Pulmonary artery endothelial cell (primary cell): ENCODE results near the gene RAB40B. TPM values are rescaled to one million over a fixed set of nuclear protein-coding genes. Genes with fewer than 3 reads are reported as not detected.
"Not testable (repeated sequence)": the region's sequence is repeated elsewhere in the genome, so short reads cannot be mapped to it uniquely, and the experiment has no call there.

Experiments used
- DNase-seq: peaks from one replicate; pipeline ENCODE4 v3.0.0-alpha.2; 2011; ENCODE audit warnings: low read depth, low spot score
- total RNA-seq: library from RNA; depleted of rRNA; stranded (reverse); fragments of >200 nt; gene quantifications from 2 replicates; pipeline ENCODE4 v1.2.3, GENCODE V29; 2014

Gene RAB40B, protein sequence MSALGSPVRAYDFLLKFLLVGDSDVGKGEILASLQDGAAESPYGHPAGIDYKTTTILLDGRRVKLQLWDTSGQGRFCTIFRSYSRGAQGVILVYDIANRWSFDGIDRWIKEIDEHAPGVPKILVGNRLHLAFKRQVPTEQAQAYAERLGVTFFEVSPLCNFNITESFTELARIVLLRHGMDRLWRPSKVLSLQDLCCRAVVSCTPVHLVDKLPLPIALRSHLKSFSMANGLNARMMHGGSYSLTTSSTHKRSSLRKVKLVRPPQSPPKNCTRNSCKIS
- total RNA-seq: 6.5 and 9.1 TPM in 2 replicates

DNA sequence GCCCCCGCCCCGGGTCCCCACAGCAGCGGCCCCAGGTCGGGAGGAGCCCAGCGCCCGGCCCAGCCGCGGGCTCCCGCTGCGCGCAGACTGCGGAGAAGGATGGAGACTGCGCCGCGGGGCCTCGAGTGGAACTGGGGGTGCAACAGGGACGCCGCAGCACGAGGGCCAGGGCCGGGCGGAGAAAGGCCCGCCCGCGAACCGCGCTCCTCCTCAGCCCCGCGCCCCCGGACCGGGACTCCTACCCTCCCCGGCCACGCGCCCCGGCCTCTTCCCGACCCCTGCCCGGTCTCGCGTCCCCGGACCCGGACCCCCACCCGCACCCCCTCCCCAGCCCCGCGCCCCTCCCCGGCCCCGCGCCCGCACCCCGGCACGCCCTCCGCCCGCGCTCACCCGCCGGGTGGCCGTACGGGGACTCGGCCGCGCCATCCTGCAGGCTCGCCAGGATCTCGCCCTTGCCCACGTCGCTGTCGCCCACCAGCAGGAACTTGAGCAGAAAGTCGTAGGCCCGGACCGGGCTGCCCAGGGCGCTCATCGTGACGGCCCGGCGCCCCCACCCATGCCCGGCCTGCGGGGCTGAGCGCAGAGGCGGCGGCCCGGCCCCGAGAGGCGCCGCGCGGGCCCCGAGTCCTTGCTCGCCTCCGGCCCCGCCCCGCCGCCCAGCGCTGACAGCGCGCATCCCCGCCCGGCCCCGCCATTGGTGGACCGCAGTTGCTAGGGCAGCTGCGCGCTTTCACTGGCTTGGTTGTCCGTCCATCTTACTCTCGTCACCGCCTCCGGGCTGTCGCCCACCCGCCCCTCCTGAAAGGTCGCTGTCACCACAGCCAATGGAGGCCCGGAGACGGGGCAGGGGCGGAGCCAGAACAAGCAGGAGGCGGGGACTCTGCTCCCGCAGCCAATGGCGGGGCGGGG lies at the start of gene RAB40B:
Gene RAB40B, minus strand, starts transcription at position 634 of the 909 bp plus-strand sequence. Its CDS starts 102 bp downstream, at position 532.
- peak; percentile 95 for DNase-seq

DNA sequence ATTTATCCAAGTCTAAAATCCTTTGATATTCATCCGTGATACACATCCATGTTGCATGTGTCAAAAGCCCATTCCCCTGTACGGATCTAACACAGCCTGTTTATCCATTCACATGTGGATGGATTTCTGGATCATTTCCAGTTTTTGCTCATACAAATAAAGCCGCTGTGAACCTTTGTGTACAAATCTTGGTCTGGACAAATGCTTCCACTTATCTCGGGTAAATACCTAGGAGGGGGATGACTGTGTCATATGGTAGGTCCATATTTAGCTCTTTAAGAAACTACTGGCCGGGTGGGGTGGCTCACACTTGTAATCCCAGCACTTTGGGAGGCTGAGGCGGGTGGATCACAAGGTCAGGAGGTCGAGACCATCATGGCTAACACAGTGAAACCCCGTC lies 47.0 kb upstream of the RAB40B start:
- no peak for DNase-seq

DNA sequence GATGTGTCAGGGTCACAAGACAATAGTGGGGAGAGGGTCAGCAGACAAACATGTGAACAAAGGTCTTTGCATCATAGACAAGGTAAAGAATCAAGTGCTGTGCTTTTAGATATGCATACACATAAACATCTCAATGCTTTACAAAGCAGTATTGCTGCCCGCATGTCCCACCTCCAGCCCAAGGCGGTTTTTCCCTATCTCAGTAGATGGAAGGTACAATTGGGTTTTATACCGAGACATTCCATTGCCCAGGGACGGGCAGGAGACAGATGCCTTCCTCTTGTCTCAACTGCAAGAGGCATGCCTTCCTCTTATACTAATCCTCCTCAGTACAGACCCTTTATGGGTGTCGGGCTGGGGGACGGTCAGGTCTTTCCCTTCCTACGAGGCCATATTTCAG lies 46.2 kb upstream of the RAB40B start:
- DNase-seq: not testable (repeated sequence)

- no peak for DNase-seq
Measured at GRCh38 chr17:82743344-82744219, 45.1 kb upstream of the RAB40B start.

DNA sequence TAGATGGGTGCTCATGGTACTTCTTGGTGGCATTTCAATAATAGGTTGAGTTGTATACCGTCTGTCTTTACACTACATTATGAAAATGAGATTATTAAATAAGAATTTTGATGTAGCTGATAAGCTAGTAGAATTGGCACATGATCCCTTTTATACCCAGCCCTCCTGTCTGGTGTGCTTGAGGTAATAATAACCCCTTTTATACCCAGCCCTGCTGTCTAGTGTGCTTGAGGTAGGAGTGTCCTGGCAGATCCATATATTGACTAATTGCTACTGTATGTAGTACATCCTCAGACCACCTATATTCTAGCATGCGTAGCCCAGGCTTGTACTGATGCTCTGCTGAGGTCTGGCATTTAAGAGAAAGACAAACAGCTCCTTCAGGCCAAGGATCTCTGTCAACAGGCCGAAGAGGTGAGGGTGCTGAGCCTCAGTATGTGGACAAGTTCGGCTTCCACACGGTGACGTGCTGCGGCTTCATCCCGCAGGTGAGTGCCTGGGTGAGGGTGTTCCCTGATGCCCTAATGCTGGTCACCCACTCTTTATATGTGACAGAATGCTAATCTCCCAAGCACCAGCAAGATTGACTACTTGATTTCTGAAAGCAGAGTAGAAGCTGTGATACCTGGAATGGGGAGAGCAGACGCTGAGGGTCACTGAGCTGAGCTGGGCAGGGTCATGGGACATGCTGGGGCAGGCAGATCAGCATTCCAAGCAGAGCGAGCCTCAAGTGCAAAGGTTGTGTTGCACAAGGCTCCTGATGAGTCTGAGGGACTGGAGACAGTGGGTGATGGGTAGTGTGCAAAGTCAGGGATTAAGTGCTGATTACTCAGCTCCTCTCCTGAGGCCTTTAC lies 42.6 kb upstream of the RAB40B start:
- DNase-seq: no peak

DNA sequence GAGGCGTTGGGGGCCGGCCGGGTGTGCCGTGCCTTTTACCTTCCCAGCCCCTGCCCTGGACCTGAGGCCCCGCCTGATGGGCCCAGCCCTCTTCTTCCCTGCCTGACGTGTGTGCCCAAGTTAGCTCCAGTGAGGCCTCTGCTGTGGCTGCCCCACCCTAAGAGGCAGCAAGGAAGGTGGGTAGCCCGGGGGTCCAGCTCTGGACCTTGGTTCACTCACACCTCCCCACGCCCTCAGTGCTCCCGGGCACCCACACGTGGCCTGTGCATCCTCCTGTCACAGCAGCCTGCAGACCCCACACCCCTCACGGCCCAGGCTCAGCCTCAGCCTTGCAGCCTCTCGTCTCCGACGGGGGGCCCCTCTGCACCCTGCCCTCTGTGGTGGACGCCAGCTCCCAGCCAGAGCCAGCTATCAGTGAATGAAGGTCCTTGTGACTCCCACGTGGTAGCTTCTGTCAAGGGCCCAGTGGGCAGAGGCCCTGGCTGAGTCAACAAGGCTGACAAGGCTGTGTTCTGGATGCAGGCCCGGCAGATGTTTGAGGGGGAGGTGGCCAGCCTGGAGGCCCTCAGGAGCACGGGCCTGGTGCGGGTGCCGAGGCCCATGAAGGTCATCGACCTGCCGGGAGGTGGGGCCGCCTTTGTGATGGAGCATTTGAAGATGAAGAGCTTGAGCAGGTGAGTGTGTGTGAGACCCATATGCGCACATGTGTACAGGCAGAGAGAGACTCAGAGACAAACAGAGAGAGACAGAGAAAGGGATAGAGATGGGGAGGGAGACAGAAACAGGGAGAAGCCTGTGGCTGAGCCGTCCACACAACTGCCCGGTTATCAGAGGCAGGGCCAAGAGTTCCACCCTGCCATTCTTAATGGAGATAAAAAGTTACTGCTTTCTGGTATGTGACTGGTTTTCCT lies 39.7 kb upstream of the RAB40B start:
- DNase-seq: no peak

DNA sequence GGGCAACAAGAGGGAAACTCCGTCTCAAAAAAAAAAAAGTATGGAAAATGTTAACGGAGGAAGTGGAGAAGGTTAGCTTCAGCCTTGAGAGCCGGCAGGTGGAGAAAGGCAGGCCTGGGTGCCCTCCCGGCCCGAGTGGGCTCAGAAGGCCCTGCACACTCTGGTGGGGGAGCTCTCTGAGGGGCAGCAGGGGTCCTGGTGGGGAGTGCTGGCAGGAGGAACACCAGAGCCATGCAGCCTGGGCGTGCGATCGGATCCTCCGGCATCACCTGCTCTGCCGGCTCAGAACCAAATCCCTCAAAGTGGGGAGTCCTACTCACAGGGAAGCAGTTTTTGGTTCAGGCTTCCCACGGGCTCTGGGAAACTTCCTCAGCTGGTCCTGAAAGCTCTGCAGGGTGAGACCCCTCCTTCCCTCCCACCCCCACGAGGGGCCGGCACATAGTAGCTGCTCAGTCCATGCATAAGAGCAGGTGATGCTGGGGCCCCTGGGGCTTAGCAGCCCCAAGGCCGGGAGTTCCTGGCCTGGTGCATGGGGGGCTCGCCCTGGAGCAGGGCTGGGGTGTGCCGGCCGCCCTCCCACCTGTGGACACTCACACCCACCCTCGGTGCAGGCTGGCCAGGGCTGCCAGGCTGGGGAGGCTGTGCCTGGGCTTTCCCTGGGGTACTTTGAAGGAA lies 38.1 kb upstream of the RAB40B start:
- DNase-seq: no peak

DNA sequence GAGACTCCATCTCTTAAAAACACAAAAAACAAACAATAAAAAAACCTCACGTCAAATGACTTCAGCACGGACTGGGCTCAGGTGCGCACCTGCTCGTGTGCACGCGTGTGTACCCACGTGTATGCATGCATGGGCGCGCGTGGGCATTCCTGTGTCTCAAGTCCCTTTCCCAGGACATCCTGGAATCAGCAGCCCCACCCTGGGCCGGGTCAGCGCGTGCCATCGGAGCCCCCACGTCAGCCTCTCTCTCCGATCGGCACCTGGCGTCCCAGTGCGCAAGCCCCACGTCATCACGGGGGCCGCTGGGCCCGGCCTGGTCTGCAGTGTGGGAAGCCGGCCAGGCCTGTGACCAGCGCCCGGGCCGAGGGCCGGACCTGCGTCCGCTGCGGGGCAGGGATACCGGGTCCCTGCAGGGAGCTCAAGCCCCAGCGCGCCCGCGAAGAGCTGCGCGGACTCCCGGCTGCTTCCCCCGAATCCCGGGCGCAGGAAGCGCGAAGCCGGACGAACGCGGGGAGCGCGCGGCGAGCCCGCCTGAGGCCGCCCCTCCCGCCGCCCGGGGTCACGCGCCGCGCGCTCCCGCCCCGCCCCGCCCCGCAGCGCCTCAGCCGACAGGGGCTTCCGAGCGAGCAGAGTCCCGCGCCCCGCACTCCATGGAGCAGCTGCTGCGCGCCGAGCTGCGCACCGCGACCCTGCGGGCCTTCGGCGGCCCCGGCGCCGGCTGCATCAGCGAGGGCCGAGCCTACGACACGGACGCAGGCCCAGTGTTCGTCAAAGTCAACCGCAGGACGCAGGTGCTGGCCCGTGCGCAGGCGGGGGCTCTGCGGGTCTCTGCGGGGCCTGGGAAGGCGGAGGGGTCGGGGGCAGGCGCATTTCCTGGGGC lies 36.7 kb upstream of the RAB40B start, which contains the start of gene FN3K:
Gene FN3K, plus strand, starts transcription at position 629 of the 880 bp plus-strand sequence. Its CDS starts 22 bp downstream, at position 651.
- DNase-seq: no peak

DNA sequence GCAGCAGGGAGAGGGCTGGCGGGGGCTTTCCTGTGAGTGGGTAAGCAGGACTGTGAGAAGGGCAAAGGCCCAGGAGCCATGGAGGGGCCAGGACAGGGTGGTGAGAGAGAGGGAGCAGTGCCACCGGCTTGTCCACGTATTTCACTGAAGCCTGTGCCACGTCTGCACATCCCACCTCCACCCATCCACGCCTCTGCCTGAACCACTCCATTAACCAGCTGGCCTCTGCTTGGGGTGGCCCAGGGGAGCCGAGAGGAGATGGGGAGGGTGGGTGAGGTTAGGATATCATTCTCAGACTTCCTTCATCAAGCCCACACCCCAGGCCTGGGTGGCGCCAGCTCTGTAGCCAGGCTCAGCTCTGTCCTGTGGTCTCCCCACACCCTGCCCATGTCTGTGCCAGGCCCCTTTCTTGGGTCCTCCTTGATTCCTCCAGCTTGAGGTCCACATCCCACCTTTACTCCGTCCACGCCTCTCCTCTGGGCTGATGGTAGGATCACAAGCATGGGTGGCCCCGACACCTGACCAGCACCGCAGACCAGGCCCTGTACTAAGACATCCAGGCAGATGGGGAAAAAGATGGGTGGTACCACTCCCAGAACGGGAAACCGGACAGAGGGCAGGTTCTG lies 33.7 kb upstream of the RAB40B start:
- DNase-seq: no peak

GRCh38 chr17:82729479-82730260 lies 31.2 kb upstream of the RAB40B start:
- DNase-seq: no peak

DNA sequence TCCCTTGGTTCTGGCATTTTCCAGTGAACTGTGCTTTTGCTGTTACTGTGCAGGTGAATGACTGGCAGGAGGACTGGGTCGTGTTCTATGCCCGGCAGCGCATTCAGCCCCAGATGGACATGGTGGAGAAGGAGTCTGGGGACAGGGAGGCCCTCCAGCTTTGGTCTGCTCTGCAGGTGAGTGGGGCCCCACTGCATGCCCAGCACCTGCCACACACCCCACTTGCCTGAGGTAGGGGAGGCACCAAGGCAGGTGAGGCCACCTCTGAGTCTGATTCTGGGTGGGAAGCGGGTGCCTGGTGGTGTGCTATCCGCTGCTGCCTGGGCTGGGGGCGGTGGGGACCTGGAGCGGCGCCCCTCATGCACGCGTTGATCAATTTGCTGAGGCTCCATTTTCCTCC lies 27.9 kb upstream of the RAB40B start:
- DNase-seq: no peak

DNA sequence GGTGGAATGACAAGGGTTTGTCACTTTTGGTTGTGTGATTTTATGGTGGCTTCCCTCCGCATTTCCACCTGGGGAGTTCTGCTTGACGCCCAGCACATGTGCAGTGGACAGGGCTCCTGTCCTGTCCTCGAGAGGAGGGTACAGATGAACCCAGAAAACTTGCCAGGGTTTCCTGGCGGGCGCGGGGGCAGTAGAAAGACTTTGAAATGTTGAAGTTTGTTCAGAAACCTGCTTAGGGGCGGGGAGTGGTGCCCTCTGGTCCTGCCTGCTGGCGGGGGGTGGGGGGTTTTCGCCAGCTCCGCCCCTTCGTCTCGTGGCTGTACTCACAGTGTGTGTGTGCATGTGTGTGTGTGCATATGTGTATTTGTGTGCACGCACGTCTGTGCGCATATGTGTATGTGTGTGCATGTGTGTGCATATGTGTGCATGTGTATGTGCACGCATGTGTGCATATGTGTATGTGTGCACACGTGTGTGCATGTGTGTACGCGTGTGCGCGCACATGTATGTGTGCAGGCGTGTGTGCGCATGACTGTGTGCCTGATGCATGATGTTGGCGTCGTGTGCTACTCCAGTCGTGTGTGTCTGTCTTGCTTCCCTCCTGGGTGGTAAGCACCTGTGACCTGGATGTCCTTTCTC lies 24.8 kb upstream of the RAB40B start:
- DNase-seq: no peak

DNA sequence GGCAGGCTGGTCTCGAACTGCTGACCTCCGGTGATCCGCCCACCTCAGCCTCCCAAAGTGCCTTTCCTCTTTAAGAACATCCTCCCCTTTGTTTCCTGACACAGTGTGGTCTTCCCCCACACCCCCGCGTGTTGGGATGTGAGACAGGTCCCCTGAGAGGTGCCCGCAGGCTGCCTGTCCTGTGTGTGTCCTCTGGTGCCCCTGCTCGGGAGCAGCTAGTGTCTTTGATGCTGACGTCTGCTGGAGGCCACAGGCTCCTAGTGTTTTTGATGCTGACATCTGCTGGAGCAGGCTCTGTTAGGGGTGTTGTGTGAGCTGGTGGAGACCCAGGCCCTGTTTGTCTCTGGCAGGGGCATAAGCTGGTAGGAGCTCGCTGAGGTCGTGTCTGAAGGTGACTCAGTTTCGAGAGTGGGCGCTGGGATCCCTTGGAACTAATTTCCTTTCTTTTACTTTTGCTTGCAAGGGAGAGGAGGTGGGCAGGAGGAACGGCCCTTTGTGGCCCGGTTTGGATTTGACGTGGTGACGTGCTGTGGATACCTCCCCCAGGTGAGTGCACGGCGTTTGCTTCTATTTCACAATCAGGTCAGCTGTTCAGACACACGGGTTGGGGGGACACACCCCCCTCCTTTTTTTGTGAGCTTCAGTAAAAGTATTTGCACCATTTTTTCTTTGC lies 24.0 kb upstream of the RAB40B start:
- no peak for DNase-seq

DNA sequence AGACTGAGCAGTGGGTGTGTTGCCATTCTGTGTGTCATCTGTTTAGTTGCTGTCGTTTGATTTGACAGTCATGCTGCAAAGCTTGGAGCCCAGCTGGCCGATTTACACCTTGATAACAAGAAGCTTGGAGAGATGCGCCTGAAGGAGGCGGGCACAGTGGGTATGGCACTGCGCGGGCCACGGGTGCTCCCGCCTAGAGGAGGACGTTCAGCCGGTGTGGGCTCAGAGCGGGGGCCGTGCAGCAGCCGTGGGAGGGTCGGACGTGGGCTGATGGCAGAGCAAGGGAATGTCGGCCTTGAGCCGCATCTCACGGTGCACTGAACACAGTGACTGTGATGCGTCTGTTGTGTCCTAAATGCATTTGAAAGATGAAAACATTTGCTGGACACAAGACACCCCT lies 21.7 kb upstream of the RAB40B start:
- no peak for DNase-seq

DNA sequence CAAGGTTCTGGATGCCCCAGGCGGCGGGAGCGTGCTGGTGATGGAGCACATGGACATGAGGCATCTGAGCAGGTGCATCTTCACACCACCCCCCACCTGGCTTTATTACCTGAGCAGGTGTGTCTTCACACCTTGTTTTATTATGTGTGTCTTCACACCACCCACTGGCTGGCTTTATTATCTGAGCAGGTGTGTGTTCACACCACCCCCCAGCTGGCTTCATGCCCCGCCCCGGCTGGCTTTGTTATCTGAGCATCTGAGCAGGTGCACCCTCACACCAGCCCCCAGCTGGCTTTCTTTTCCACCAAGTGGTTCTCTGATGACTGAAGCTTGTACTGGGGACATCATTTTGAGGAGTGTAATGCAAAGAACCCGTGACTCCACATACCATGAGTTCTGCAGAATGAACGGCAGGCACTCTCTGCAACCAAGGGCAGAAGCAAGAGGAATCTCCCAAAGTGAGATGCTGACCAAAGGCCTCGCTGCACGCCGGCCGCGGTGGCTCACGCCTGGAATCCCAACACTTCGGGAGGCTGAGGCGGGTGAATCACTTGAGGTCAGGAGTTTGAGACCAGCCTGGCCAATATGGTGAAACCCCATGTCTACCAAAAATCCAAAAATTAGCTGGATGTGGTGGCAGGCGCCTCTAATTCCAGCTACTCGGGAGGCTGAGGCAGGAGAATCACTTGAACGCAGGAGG lies 20.6 kb upstream of the RAB40B start:
- no peak for DNase-seq
